GM12801 (cell line): ENCODE results near the gene AQP5.

ENCODE experiments used
- CTCF ChIP-seq: IDR thresholded peaks from one replicate; pipeline ENCODE4 v1.5.1; 2011; ENCODE audit warnings: control low read depth; ENCODE audit not compliant: insufficient read length; ENCODE audit errors: extremely low read depth

The AQP5 gene

GRCh38 chr12:49975318-49975761 is 13.7 kb downstream of the AQP5 start:
- no peak for TF ChIP-seq CTCF

- TF ChIP-seq CTCF, result no peak
Observed at GRCh38 chr12:49976557-49976956, 14.9 kb downstream of the AQP5 start.

GRCh38 chr12:49978125-49978524 is 16.5 kb downstream of the AQP5 start:
- TF ChIP-seq CTCF, result no peak

- no peak for TF ChIP-seq CTCF
Observed at GRCh38 chr12:49979016-49979586, 17.4 kb downstream of the AQP5 start.

GRCh38 chr12:49979791-49980190 is 18.1 kb downstream of the AQP5 start:
- no peak for TF ChIP-seq CTCF

- TF ChIP-seq CTCF, result no peak
Observed at GRCh38 chr12:49980501-49981349, 19.1 kb downstream of the AQP5 start.

GRCh38 chr12:49982246-49983087 is 20.8 kb downstream of the AQP5 start:
- TF ChIP-seq CTCF, result no peak
